GM12878 (cell line): ENCODE measurements around the gene CAB39L.

ENCODE experiments used
- E2F4 ChIP-seq: IDR thresholded peaks from 2 replicates; pipeline ENCODE4 v1.6.1; 2012; ENCODE audit warnings: low read depth, low read length, improper control_type of control experiment
- FOXM1 ChIP-seq: IDR thresholded peaks from 2 replicates; pipeline ENCODE4 v1.6.1; 2012; ENCODE audit warnings: low read depth, mild to moderate bottlenecking, inconsistent platforms, low read length, moderate library complexity
- JUND ChIP-seq: IDR thresholded peaks from 2 replicates; pipeline ENCODE4 v1.6.1; 2012; ENCODE audit warnings: low read depth, mild to moderate bottlenecking, low read length, improper control_type of control experiment, moderate library complexity
- SP1 ChIP-seq: IDR thresholded peaks from one replicate; pipeline ENCODE4 v1.6.1; 2011; ENCODE audit warnings: low read depth, low read length
- SRF ChIP-seq, 2 experiments: IDR thresholded peaks; 2 replicates each; pipeline ENCODE4 v1.6.1; 2011; ENCODE audit warnings: low read depth in 2 of 2, low read length in 2 of 2, mild to moderate bottlenecking in 1 of 2, moderate library complexity in 1 of 2
- ZNF207 ChIP-seq: fragments of 450-650 bp; IDR thresholded peaks from 2 replicates; pipeline ENCODE4 v1.6.1; 2014; ENCODE audit warnings: antibody characterized with exemption, mild to moderate bottlenecking, borderline replicate concordance

GRCh38 chr13:49351871-49352270 is 92.0 kb downstream of the CAB39L start:
- TF ChIP-seq SP1, result no peak
- TF ChIP-seq SRF (IDR thresholded peaks at IDR 0.05; ENCODE audit: low read depth in 2 of 2, low read length in 2 of 2), result no peak
- TF ChIP-seq FOXM1, result no peak
- no peak for TF ChIP-seq JUND
- TF ChIP-seq E2F4, result no peak
- no peak for TF ChIP-seq ZNF207
